Measurements from ENCODE around the gene VMP1. TPM values are rescaled to one million over a fixed set of nuclear protein-coding genes. Genes with fewer than 3 reads are reported as not detected.
"Not testable (repeated sequence)": the region's sequence is repeated elsewhere in the genome, so short reads cannot be mapped to it uniquely, and the experiment has no call there.

Gene VMP1
- total RNA-seq, 2 donors from 2014 or later = 259 to 390 TPM

DNA sequence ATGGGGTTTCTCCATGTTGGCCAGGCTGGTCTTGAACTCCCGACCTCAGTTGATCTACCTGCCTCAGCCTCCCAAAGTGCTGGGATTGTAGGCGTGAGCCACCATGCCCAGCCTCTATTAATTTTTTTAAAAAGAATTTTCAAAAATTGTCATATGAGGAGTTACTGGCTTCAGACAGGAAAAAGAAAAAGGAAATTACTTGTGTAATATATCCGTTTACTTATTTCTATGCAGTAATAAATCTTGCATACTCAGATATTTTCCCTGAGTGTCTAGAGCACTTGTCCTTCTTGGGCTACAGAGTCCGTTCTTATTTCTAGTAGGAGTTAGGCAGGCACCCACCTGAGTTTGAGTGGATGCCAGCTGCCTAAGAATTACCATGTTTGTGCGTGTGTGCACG lies 85.8 kb downstream of the VMP1 start:
- intact Hi-C loops (cut with DNase I) = no loop called here

DNA sequence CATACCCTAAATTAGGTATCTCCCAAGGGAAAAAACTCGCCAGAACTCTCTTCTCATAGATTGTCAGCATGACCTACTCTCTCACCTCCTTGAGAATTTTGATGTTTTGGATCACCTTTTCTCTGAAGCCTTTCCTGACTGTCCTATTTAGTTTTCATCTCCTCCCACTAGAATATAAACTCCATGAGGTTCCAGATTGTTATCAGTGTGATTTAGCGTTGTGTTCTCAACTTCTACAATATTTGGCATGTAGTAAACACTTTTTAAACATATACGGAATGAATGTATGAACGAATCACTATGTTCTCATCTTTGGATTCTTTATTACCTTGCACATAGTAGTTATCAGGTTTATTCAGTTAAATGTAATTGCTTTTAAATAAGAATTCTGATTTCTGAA lies 88.7 kb downstream of the VMP1 start:
- intact Hi-C loops (cut with DNase I) = no loop called here
- no peak for DNase-seq (ENCODE audit: low spot score)

More for the DNA sequence above, 85.8 kb downstream of the VMP1 start:
- DNase-seq (ENCODE audit: low spot score) = no peak

DNA sequence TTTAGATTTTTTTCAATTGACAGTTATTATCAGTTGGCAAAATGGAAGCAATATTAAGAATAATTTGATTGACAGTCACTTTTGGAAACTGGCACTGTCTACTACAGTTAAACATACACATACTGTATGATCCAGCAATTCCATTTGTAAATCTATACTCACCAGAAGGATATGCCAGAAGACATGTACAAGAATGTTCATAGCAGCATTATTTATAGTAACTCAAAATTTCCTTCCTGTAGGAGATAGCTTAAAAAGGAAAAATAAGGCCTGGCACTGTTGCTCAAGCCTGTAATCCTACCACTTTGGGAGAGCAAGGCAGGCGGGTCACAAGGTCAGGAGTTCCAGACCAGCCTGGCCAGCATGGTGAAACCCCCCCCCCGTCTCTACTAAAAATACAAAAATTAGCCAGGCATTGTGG lies 89.3 kb downstream of the VMP1 start:
- no peak for DNase-seq (ENCODE audit: low spot score)
- intact Hi-C loops (cut with DNase I) = no loop called here

DNA sequence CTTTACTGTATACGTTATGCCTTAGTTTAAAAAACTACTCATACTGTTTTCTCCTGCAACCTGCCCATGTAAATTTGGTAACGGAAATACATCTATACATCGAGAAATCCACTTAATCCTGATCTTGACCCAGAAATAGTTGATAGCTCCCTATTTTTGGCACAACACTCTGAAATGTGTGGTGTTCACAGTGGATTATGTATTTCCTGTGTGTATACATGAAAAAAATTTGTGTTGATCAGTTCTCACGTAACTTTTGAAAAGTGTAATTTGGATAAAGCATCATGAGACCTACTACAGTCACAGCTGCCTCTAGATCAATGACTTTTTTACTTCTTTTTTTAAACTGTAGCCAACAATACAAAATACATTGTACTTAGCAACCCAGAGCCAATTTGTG lies 90.7 kb downstream of the VMP1 start:
- no peak for DNase-seq (ENCODE audit: low spot score)
- intact Hi-C loops (cut with DNase I) = no loop called here

DNA sequence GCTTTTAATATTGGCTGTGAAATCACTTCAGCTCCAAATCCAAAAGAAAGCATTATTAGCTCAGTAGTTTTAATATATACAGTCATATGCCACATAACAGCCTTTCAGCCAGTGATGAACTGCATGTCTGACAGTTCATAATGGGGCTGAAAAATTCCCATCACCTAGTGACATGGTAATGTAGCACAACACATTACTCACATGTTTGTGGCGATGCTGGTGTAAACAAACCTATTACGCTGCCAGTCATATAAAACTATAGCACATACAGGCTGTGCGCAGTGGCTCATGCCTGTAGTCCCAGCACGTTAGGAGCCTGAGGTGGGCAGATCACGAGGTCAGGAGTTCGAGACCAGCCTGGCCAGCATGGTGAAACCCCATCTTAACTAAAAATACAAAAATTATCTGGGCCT lies 93.1 kb downstream of the VMP1 start:
- intact Hi-C loops (cut with DNase I) = no loop called here
- no peak for DNase-seq (ENCODE audit: low spot score)

DNA sequence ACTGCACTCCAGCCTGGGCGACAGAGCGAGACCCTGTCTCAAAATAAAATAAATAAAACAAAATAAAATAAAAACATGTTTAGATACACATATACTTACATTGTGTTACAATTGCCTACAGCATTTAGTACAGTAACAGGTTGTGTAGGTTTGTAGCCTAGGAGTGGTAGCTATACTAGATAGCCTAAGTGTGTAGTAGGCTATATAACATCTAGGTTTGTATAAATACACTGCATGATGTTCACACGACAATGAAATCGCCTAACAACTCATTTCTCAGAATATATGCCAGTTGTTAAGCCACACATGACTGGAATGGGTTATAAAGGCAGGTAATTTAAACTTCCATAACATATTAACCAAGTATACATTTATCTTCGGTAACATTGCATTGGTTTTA lies 94.7 kb downstream of the VMP1 start:
- intact Hi-C loops (cut with DNase I) = no loop called here
- DNase-seq (ENCODE audit: low spot score) = no peak

DNA sequence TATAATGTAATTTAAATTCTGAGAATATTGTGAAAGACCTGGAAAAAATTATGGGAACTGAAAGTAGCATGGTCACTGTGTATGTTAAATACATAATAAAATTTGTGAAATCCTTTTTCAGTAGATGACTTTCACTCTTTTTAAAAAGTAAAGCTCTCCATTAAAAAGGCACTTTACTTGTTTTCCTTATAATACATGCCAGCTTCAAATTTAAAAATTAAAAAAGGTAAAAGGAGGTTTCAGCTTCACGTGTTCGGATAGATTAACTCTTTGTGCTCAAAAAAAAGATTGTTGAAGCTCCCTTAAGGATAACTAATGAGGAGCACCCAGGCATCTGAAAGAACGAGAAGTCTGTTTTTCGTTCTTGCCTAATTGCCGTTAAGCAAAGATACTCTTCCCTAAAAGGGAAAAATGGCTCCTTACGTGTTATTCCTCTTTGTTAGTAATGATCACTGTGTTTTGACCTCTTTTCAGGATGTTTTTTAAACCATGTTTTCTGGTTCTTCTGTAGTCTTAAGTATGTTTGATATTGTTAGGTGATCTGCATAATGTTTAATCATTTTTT lies 97.5 kb downstream of the VMP1 start:
- no peak for DNase-seq (ENCODE audit: low spot score)
- intact Hi-C loops (cut with DNase I) = no loop called here

DNA sequence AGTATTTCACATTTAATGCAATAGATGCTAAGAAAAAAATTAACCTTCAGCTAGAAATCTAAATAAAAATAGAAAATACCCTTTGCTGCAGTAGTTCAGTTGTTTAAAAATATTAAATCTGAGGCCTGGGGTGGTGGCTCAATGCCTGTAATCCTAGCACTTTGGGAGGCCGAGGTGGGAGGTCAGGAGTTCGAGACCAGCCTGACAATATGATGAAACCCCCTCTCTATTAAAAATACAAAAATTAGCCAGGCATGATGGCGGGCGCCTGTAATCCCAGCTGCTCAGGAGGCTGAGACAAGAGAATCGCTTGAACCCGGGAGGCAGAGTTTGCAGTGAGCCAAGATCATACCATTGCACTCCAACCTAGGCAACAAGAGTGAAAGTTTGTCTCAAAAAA lies 98.9 kb downstream of the VMP1 start:
- intact Hi-C loops (cut with DNase I); DNase-seq (ENCODE audit: low spot score): not testable (repeated sequence)

DNA sequence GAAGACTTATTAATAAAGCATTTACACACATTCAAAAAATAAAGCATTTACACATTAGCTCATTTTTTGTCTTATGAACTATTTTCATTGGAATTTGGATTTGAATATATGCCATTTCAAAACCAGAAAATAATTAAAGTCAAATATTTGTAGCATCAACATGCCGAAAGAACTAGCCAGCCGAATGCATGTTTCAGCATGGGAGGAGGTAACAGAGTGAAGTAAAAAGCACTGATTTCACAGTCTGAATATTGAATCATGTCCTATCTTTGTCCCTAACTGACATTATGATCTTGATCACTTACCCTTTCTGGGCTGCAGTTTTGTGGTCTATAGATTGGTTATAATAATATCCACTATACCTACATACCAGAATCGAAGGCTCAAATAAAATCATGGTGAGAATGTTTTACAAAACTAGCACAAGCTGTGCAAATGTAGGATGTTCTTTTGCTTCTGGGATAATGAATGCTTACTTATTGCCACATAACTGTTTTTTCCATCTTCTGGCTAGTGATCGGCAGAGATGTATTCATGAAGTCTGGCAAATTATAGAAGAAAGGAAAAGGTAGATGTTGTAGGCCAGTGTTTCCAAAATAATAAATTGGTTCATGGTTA lies 100.5 kb downstream of the VMP1 start:
- no peak for DNase-seq (ENCODE audit: low spot score)
- intact Hi-C loops (cut with DNase I) = no loop called here

DNA sequence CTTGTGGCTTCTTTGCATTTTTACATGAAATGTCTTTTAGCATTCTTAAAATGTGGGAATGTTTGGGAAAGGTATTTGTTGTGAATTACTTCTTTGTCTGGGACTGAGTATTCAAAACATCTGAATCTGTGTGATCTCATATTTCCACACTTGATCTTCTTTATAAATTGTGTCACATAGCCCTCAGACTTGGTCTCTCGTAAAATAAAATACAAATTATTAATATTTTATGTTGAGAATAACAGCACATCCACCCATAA lies 103.4 kb downstream of the VMP1 start:
- no peak for DNase-seq (ENCODE audit: low spot score)
- intact Hi-C loops (cut with DNase I) = no loop called here

DNA sequence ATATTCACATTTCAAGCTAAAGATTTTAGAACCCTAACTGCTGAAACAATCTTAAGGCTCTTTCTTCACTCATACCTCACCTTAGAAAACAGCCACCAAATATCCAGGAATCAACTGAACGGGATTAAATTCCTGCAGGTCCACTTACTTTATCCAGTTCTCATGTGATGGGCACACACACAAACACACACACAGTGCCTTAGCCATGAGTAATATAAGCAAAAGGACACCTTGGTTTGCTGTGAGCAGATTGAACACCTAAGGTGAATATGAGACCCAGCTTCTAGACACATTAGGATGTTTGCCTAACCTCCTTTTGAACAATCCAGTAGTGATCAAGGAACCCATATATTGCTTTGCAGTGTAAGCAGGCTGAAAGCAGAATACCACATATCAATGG lies 103.8 kb downstream of the VMP1 start:
- DNase-seq (ENCODE audit: low spot score) = no peak
- intact Hi-C loops (cut with DNase I) = no loop called here

DNA sequence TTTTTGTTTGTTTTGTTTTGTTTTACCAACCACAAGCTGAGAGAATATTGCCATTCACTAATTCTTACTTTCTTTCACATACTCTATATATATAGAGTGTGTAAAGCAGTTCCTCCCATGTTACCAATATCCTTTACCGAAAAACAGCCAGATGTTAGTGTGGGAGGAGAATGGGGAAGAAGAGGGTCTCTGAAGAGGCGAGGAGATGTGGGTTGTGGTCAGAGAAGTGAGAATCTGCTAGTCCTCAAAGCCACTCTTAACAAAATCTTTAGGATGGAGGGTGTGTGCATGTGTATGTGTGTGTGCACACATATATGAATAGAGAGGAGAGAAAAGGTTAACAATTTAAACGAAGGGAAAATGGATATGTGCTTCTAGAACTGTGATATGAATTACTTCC lies 104.7 kb downstream of the VMP1 start:
- no peak for DNase-seq (ENCODE audit: low spot score)
- intact Hi-C loops (cut with DNase I) = no loop called here

DNA sequence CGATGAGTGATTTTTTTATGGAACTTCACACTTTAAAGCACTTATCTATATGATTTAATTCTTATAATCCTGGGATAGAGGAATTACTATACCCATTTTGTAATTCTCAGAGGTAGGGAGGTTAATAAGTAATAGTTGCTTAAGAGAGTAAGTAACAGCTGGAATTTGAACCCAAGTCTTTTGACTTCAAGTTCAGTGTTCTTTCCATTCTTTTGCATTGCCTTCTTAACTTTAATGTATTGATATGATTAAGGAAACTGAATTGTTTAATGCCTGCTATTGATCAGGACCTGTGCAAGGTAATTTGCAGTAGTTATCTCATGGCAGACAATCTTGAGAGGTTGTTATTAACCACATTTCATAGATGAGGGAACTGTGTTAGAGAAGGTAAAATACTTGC lies 106.8 kb downstream of the VMP1 start:
- no peak for DNase-seq (ENCODE audit: low spot score)
- intact Hi-C loops (cut with DNase I) = no loop called here

DNA sequence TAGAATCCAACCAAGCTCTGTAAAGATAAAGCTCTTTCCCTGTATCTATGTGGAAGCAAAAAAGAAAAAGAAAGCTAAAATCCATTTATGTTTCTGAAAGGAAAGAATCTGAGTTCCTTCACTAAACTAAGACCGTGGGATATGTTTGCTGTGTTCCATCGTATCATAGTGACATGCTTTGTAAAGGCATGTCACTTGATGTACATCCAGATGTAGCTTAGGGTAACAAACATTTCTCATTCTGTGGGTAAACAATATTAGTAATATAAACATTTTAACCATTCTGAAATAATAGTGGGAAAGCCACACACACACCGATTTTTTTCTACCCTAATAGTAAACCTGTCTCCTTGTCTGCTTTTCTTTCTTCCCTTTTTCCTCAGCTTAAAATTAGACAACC lies 107.2 kb downstream of the VMP1 start:
- DNase-seq (ENCODE audit: low spot score) = no peak
- intact Hi-C loops (cut with DNase I) = no loop called here

DNA sequence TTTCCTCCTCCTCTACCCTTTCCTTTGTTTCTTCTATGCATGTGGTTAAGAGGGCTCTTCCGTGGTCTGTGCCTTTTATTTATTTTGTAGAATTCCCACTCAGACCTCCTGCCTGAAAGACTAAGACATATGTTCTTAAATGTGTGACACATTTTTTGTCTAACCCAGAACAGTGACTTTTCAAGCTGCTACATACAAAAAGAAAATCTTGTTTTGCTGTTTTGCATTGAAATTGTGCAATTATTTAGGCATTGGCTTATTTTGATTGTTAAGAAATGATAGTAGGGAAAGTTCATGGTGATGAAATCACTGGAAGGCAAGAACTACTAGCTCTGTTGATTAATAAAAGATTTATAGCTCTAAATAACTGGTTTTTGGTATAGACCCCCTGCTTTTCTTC lies 108.5 kb downstream of the VMP1 start:
- intact Hi-C loops (cut with DNase I) = no loop called here

DNA sequence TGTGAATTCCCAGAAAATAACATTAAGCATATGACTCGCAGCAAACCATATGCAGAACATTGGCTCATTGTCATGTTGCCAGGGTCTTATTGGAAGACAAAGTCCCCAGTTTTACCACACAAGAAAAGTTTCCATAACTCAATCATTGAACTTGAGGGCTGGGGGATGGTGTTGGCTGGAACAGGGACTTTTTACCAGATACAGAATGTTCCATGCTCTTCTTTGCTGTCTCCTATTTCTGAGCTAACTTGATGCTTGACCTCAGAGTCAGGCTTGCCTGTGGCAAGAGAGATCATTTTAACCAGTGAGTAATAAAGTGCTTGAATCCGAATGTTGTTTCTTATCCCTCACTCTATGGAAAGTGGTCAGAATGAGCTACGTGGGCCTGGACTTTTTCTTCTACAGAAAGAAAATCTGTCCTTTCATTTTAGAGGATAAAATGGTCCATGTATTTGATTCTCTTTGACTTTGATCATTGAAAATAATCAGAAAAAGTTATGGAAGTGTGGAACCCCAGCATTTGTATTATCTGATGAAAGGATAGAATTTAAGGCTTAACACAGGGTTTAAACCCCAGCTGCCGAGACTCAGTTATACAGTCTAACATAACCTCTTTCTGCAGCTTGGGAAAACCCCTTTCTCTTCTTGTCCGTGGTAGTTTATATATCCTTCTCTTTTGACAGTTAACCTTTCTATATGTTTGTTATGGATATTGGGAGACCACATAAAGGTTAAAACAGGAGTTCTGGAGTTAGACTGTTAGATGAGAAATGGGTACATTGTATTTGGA lies 118.3 kb downstream of the VMP1 start:
- DNase-seq (ENCODE audit: low spot score) = no peak
- intact Hi-C loops (cut with DNase I) = loop anchor here in 1 of 2 donors (5.0 kb wide), 1 partner anchor 38 kb away; no protein-coding TSS in a partner anchor

More for the DNA sequence above, 108.5 kb downstream of the VMP1 start:
- DNase-seq (ENCODE audit: low spot score) = no peak

DNA sequence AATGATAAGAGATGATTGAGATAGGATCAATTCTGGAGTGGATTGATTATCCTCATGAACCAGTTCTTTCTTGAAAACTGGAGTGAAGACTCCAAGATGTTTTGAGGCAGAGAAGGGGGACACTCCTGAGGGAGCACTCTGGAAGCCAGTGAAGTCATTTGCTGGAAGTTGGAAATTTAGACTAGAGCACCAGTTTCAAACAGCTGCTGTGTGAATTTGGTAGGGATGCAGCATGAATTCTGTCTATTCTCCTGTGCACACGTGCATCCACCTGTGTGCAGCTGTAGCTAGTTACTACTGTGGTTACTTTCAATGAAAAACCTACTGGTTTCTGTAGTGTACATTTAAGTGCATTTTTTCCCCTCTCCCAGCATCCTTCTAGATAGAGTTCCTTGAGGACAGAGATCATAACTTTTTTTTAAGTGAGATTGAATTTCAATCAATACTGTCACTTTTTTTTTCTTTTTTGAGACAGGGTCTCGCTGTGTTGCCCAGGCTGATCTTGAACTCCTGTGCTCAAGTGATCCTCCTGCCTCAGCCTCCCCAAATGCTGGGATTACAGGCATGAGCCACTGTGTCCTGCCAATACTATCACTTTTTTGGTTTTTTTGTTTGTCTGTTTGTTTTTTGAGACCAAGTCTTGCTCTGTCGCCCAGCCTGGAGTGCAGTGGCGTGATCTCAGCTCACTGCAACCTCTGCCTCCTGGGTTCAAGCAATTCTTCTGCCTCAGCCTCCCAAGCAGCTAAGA lies 119.4 kb downstream of the VMP1 start:
- no peak for DNase-seq (ENCODE audit: low spot score)
- intact Hi-C loops (cut with DNase I) = loop anchor here in 1 of 2 donors (5.0 kb wide), 1 partner anchor 40 kb away; no protein-coding TSS in a partner anchor

DNA sequence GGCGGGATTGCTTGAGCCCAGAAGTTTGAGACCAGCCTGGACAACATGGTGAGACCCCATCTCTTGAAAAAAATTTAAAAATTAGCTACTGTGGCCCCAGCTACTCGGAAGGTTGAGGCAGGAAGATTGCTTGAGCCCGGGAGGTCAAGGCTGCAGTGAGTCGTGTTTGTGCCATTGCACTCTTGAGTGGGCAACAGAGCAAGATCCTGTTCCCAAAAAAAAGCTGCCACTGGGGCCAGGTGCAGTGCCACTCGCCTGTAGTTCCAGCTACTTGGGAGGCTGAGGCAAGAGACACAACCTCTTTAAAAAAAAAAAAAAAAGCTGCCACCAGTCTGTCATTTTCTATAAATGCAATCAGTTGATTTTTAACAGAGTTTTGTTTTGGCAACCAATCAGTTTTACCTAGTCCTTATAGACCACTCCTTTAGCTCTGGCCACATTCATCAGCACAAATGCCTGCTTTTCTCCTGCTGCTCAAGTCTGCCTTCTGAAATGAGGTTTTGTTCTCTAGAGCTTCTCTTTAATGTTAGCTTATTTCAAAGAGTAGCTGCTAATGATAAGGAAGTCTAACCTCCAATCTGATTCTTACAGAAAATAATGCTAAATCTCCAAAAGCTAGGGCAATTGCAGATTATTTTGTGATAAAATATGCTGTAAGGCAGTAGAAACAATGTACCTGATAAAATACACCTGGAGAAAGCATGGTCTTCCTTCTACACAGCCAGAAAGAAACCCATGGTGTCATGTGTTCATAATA lies 120.4 kb downstream of the VMP1 start:
- intact Hi-C loops (cut with DNase I) = loop anchor here in 1 of 2 donors (5.0 kb wide), 1 partner anchor 41 kb away; no protein-coding TSS in a partner anchor
- no peak for DNase-seq (ENCODE audit: low spot score)

DNA sequence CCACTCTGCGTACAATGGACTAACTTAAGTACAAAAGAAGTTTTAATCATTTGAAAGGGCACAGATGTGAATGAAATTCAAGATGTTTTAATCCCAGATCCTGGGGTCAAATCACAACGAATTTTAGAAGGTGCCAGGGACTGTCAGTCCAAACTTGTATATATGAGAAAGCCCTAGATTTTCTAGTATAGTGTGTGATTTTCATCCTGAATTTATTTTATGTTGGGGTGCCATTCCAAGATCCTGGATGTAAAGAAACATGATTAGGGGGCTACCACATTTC lies 121.0 kb downstream of the VMP1 start:
- intact Hi-C loops (cut with DNase I) = loop anchor here in 1 of 2 donors (5.0 kb wide), 1 partner anchor 41 kb away; no protein-coding TSS in a partner anchor
- no peak for DNase-seq (ENCODE audit: low spot score)

All from posterior vena cava (tissue), 2 donors.